PC-9 (cell line): Measurements from ENCODE around the gene NDUFA12.

Experiments
- CTCF ChIP-seq: fragments of 200-600 bp; sonication (generic); conservative IDR thresholded peaks from 2 replicates; pipeline ENCODE4 v1.6.1; 2017; ENCODE audit warnings: mixed run types, antibody characterized with exemption, mild to moderate bottlenecking, moderate library complexity
- EZH2 ChIP-seq: fragments of 200-600 bp; sonication (generic); IDR thresholded peaks from 2 replicates; pipeline ENCODE4 v1.8.0; 2017; ENCODE audit warnings: antibody characterized with exemption, low read depth

GRCh38 chr12:94930216-94930654 lies 73.3 kb downstream of the NDUFA12 start:
- TF ChIP-seq CTCF (no peak), EZH2 (no peak)
